GM12878 (cell line): ENCODE results near the gene TBC1D32.

ENCODE experiments used
- ASH2L ChIP-seq: fragments of 300-600, 200-600 bp; sonication (generic); IDR thresholded peaks from 2 replicates; pipeline ENCODE4 v1.6.1; 2017; ENCODE audit warnings: low read depth, mild to moderate bottlenecking, borderline replicate concordance
- BMI1 ChIP-seq: fragments of 450-650 bp; IDR thresholded peaks from 2 replicates; pipeline ENCODE4 v1.6.1; 2016; ENCODE audit warnings: mild to moderate bottlenecking, moderate library complexity, borderline replicate concordance
- EP300 ChIP-seq, 2 experiments: fragments of 150-350 bp in 1 of 2; IDR thresholded peaks; 2 replicates each; pipeline ENCODE4 v1.6.1; 2011 to 2012; ENCODE audit warnings: low read depth in 2 of 2, low read length in 2 of 2, borderline replicate concordance in 1 of 2, improper control_type of control experiment in 1 of 2, inconsistent platforms in 1 of 2; ENCODE audit not compliant: control insufficient read depth in 1 of 2
- HCFC1 ChIP-seq: fragments of 150-350 bp; IDR thresholded peaks from 2 replicates; pipeline ENCODE4 v1.6.1; 2014; ENCODE audit warnings: low read length
- MEF2B ChIP-seq: fragments of 450-650 bp; IDR thresholded peaks from 2 replicates; pipeline ENCODE4 v1.6.1; 2018; ENCODE audit warnings: mild to moderate bottlenecking, moderate library complexity; ENCODE audit not compliant: partially characterized antibody, poor library complexity, severe bottlenecking
- NR2C2 ChIP-seq: IDR thresholded peaks from 2 replicates; pipeline ENCODE4 v1.6.1; 2011; ENCODE audit warnings: borderline replicate concordance, low read depth; ENCODE audit not compliant: control insufficient read depth, insufficient read length
- POLR2A ChIP-seq: IDR thresholded peaks from 2 replicates; pipeline ENCODE4 v1.6.1; 2011; ENCODE audit warnings: low read depth, mild to moderate bottlenecking, low read length
- POLR2AphosphoS5 ChIP-seq: IDR thresholded peaks from 2 replicates; pipeline ENCODE4 v1.6.1; 2011; ENCODE audit warnings: mild to moderate bottlenecking, low read length, inconsistent platforms
- ZNF274 ChIP-seq: IDR thresholded peaks from one replicate; pipeline ENCODE4 v1.8.0; 2011; ENCODE audit not compliant: insufficient read length, insufficient read depth
- ZSCAN29 ChIP-seq: fragments of 450-650 bp; IDR thresholded peaks from 2 replicates; pipeline ENCODE4 v1.6.1; 2017; ENCODE audit warnings: mild to moderate bottlenecking, moderate library complexity
- ZZZ3 ChIP-seq: IDR thresholded peaks from 2 replicates; pipeline ENCODE4 v1.6.1; 2011; ENCODE audit warnings: low read depth; ENCODE audit not compliant: control insufficient read depth, insufficient read length
- TF ChIP-seq, protein P1 (sequence below), 3 experiments: IDR thresholded peaks in 2 of 3; conservative IDR thresholded peaks in 1 of 3; 2 replicates each; pipeline ENCODE4 v1.5.1; 2011; ENCODE audit warnings: low read depth in 3 of 3, low read length in 3 of 3, mild to moderate bottlenecking in 3 of 3, control low read depth in 2 of 3, moderate library complexity in 2 of 3, inconsistent platforms in 1 of 3, mixed read lengths in 1 of 3; ENCODE audit not compliant: control insufficient read depth in 2 of 3, insufficient read depth in 1 of 3; ENCODE audit errors: extremely low read depth in 1 of 3

DNA sequence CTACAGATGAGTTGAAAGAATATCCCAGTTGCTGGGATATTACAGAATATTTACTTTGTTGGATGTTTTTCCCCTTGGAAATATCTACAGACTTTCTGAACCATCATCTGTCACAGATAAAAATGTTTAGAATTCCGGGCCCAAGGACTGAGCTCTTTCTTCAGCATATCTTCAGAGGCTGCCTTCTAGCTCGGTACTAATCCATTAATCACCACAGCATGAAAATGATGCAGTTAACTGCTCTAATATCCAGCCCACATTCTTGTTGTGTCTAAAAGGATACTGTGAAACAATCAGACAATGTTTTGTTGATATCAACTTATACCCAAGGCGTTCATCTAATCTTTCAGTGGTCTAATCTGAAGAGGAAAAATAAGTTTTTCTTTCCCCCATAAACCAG is 247.4 kb downstream of the TBC1D32 start:
- TF ChIP-seq POLR2AphosphoS5 = no peak
- TF ChIP-seq ZSCAN29 = no peak
- TF ChIP-seq ZNF274 = no peak
- TF ChIP-seq NR2C2 = no peak
- no peak for TF ChIP-seq EP300 (IDR thresholded peaks at IDR 0.05; ENCODE audit: borderline replicate concordance in 1 of 2, control insufficient read depth in 1 of 2, low read depth in 2 of 2, low read length in 2 of 2)
- no peak for TF ChIP-seq ASH2L
- TF ChIP-seq MEF2B = no peak
- no peak for TF ChIP-seq POLR2A
- TF ChIP-seq BMI1 = no peak
- TF ChIP-seq HCFC1 = no peak
- TF ChIP-seq, protein P1, sequence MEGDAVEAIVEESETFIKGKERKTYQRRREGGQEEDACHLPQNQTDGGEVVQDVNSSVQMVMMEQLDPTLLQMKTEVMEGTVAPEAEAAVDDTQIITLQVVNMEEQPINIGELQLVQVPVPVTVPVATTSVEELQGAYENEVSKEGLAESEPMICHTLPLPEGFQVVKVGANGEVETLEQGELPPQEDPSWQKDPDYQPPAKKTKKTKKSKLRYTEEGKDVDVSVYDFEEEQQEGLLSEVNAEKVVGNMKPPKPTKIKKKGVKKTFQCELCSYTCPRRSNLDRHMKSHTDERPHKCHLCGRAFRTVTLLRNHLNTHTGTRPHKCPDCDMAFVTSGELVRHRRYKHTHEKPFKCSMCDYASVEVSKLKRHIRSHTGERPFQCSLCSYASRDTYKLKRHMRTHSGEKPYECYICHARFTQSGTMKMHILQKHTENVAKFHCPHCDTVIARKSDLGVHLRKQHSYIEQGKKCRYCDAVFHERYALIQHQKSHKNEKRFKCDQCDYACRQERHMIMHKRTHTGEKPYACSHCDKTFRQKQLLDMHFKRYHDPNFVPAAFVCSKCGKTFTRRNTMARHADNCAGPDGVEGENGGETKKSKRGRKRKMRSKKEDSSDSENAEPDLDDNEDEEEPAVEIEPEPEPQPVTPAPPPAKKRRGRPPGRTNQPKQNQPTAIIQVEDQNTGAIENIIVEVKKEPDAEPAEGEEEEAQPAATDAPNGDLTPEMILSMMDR (IDR thresholded peaks at IDR 0.05 in 2 of 3, conservative IDR thresholded peaks at IDR 0.05 in 1 of 3; ENCODE audit: control insufficient read depth in 2 of 3, extremely low read depth in 1 of 3, insufficient read depth in 1 of 3, low read depth in 3 of 3, low read length in 3 of 3) = no peak
- TF ChIP-seq ZZZ3 = no peak
